GM21515 (cell line): Measurements from ENCODE around the gene ALG11.
A peak's percentile ranks its signal among the peaks of the same experiment; 100 is the strongest.

Source experiments
- ATAC-seq: cut with Tn5 transposase; IDR thresholded peaks from one replicate; pipeline ENCODE4 v1.9.1; 2021; ENCODE audit not compliant: unreplicated experiment

Gene ALG11

DNA sequence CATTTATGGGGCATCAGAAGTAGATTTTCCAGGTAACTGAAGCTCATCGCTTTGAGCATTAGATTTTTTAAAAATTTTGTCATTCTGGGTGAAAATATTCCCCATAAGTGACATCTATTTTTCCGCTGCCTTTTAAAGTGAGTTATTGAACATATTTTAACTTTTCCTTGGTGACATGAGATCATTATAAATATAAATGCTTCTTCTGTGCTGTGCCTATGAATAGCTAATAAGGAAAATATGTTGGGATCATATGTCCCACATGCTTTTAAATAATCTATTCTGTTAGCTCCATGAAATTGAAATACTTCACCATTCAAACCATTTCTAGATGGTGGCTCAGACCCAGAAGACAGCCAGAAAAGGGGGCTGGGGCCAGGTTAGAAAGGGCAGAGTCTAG is 15.0 kb upstream of the ALG11 start:
- no peak for ATAC-seq

GRCh38 chr13:51997641-51998330 is 14.4 kb upstream of the ALG11 start:
- no peak for ATAC-seq

DNA sequence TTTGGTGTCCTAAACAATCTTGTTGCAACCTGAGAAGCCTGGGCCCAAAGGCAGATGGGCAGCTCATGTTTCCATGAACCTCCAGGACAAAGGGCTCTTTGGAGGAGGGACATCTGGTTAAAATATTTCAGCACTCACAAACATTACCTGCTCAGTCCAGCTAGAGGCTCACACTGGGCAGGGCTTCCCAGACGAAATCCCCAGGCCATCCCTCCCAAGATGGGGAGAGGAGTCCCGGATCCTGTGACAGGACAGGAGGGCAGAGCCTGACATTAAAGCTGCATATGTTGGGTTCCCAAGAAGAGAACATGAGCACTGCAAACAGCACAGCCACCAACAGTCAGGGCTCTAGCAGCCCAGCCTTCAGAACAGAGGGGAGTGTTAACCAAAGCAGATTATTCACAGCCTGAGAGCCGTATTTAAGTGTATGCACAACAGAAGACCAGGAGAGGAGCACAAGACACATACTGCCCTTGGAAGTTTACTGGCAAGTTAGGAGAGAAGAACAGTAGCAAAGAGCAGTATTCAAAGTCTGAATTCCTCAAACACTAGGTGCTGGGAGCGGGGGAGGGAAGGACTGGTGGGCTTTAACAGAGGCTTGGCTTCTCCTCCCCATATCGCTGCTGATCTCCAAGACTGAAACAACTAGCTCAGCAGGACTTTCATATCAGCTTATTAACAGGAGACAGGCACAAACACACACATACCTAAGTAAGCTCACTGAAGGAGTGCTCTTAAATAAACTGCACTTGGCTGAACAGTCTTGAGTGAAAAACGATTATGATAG is 13.3 kb upstream of the ALG11 start:
- ATAC-seq = no peak

DNA sequence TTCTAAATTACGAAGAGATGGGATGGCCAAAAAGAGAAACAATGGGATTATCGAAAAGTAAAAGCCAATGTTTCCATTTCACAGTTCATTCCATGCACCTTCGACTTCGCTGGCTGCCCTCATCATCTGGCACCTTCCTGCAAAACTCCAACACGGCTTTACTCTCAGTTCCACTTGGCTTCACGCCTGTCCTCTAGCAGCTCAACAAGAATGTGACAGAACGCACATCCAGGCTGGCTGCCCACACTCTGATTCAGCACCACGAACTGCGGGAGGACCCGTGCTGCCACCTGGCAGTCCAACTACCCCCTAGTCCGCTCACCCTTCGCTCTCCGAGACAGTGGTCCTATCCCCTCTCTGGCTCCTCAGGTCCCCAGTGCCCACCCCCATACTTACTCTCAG is 12.7 kb upstream of the ALG11 start:
- no peak for ATAC-seq

DNA sequence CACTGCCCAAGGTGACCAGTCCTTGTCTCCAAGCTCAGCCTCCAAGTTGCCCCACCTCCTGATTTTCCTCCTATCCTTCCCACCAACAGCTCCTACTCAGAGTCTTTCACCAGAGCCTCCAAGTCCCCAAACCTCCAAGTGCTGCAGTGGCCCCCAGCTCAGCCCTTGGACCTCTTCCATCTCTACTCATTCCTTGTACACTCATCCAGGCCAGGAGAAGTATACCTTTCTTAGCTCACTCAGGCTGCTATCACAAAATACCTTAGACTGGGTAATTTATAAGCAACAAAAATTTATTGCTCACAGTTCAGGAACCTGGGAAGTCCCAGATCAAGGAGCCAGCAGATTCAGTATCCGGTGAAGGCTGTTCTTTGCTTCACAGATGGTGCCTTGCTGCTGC is 12.3 kb upstream of the ALG11 start:
- no peak for ATAC-seq

- ATAC-seq = peak; percentile 82
Measured at GRCh38 chr13:52001120-52001731, 11.0 kb upstream of the ALG11 start.

DNA sequence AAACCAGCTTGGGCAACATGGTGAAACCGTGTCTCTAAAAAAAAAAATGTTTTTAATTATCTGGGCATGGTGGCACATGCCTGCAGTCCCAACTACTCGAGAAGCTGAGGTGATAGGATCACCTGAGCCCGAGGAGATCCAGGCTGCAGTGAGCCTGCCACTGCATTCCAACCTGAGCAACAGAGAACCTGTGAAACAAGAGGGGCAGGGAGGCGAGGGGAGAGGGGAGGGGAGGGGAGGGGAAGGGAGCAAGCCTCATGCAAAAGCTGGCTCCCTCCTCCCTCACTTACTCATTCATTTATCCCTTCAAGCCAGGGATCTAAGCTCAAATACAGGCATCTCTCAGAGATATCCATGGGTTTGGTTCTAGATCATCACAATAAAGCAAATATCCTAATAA is 9.8 kb upstream of the ALG11 start:
- ATAC-seq = no peak

DNA sequence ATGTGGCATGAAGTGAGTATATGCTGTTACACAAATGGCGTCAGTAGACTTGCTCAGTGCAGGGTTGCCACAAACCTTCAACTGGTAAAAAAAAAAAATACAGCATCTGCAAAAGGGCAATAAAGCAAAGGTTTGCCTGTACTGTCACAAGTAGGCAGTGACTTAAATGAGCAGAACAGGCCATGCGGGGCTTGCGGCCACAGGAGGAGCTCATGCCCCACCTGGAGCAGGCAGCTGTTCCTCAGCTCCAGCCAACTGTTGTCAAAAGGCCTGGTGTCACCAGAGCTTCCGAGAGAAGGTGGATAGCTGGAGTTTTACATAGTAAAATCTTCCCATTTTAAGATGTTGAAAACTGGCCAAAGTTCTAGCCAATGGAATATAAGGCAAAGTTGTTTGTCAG is 8.7 kb upstream of the ALG11 start:
- ATAC-seq = no peak

DNA sequence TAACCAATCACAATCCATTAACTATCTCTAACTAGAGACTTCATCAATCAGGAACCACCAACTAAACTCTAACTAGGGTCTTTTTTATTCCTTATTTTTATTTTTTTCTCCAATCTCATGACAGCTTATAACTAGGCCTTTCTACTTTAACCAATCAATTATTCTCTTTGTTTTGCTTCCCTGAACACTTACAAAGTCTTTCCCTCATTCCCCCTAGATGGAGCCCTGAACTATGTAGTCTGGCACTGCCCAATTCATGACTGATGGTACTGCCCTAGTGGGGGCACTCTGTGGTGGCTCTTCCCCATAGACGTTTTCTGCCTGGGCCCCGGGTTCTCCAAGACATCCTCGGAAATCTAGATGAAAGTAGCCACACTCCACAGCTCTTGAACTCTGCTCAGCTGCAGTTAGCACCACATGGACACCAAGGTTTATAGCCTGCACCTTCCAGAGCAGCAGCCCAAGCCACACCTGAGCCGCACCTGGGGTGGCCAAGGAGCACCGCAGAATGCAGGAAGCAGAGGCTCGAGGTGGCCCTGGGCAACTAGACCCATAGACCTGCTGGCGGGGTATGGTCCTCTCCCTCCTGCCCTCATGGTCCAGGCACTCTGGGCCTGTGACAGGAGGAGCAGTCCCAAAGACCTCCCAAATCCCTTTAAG is 7.6 kb upstream of the ALG11 start:
- no peak for ATAC-seq

DNA sequence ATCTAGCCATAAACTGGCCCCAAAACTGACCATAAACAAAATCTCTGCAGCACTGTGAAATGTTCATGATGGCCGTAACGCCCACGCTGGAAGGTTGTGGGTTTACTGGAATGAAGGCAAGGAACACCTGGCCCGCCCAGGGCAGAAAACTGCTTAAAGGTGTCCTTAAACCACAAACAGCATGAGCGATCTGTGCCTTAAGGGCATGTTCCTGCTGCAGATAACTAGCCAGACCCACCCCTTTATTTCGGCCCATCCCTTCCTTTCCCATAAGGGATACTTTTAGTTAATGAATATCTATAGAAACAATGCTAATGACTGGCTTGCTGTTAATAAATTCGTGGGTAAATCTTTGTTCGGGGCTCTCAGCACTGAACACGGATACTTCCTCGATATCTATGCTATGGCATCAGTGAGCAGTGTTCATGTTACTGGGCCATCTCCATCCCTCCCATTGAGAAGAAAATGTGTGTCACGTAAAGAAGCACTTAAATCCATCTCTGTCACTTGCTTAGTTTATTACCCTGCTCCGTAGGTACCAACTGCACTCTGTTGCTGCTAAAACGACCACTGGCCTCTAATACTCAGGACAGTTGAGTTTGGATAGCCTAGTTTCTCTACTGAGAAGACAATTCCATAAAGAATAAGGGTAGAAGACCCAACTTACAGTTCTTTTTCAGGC is 6.2 kb upstream of the ALG11 start:
- no peak for ATAC-seq

DNA sequence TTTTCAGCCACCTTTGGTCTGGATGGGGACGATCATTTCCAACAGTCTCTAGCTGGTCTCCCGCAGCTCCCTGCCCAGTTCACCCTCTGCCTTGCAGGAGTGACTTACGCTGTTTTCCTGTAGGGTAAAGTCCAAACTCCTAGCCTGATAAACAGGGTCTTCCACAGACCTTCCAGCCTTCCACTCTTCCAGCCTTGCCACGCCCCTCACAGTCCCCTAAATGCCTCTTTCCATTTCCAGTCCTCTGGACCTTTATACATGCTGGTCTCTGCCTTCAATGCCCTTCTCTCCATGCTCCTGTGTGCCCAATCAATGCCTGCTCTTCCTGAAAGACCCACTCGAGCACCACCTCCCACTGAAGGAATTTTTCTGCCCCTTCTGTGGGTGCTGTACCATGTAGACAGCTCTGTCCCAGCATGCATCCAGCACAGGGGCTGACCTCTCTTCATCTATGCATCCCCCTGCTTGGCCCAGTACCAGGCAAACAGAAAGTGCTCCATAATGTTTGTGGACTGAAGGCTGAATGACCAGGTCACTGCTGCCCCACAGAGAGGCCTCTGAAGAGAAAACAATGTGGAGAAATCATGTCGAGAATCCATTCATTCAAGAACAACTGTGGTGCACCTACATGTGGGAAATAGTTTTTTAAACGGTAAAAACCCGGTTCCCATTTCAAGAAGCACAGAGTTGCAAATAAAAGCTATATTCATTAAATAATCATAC is 5.5 kb upstream of the ALG11 start:
- no peak for ATAC-seq

DNA sequence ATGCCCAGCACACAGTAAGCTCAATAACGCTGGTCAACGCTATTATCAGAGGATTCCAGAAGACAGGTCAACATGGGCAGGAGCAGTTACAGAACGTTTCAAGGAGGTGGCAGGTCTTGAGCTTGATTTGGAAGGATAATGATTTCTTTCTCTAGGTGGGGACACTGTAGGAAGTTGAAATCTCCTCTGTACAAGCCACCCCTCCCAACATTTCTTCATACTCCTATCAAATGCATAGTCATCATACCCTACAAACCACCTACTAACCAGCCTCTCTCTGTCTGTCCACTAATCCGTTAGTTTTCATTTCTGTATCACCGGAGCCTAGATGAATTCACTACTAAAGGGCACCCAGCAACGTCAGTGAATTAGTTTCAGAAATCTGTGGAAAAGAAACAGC is 2.3 kb upstream of the ALG11 start:
- no peak for ATAC-seq

DNA sequence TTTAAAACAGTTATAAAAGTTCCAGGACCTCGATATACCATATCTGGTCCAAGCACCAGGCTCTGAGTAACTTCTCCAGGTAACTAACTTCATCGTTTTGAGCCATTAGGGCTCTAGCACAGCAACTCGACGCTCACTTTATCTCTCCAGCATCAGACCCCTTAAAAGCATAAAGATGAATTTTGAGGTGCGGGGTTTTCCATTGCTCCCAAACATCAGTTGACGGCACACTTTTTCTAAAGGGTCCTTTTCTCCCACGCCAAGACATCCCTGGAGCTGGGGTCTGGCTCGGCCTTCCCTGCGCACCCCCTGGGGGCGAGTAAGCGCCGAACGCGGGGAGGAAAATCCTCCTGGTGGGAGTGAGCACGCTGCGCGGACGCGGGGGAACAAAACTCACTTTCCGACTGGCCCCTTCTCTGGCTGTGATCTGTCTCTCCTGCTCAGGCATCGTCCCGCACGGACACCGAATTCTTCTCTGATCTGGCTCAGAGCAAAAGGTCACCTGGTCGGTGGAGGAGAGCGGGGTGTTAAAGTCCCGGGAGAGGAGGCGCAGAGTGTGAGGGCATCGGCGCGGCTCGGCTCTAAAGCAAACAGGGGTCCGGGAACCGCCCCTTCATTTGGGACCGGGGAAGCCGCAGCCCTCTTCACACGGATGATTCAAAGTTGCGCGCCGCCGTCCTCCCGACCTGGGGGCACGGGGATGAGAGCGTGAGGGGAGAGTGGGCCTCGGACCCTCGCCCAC is 1.1 kb upstream of the ALG11 start, which contains the start of gene ATP7B:
Gene ATP7B, minus strand, starts transcription at position 561 of the 742 bp plus-strand sequence. Its CDS starts 113 bp downstream, at position 448.
- peak; percentile 1 for ATAC-seq

GRCh38 chr13:52012512-52012836 is 276 bp downstream of the ALG11 start:
- ATAC-seq = no peak

GRCh38 chr13:52016296-52016695 is 4.1 kb downstream of the ALG11 start:
- ATAC-seq = no peak

DNA sequence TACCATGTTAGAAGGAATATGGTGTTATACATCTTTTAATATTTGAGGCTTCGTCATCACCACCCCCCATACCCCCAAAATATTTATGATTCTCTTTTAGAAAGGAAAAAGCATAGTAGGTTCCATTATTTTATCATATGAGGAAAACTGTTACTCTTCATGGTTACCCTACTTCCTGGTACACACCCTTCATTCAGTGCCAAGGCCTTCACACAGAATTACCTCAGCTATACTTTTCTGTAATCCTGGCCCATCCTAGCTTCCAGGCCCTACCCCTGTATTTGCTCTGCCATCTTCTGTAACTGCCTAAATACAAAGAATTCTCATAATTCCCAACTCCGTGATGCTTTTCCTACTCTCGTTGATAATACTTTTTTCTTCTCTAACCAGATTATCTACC is 8.0 kb downstream of the ALG11 start:
- ATAC-seq = no peak

DNA sequence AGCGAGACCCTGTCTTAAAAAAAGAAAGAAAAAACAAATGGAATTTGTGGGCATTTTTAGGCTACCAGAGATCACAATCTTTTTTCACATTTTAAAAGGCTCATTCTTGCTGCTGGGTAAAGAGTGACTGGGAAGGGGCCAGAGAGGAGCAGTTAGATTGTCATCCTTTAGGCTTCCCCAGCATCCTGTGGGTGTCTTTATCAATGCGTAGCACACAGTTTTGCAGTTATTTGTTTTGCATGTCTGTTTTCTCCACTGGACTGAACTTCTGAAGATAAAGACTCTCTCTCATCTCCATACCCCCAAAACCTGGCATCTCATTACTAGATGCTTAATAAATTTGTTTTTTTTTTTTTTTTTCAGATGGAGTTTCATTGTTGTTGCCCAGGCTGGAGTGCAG is 10.2 kb downstream of the ALG11 start:
- ATAC-seq = no peak

- ATAC-seq = no peak
Measured at GRCh38 chr13:52024481-52024880, 12.3 kb downstream of the ALG11 start, which contains the start of gene UTP14C. TSS of gene UTP14C (plus strand) at chr13:52024691. CDS start at chr13:52028805, 4,114 bp downstream.

DNA sequence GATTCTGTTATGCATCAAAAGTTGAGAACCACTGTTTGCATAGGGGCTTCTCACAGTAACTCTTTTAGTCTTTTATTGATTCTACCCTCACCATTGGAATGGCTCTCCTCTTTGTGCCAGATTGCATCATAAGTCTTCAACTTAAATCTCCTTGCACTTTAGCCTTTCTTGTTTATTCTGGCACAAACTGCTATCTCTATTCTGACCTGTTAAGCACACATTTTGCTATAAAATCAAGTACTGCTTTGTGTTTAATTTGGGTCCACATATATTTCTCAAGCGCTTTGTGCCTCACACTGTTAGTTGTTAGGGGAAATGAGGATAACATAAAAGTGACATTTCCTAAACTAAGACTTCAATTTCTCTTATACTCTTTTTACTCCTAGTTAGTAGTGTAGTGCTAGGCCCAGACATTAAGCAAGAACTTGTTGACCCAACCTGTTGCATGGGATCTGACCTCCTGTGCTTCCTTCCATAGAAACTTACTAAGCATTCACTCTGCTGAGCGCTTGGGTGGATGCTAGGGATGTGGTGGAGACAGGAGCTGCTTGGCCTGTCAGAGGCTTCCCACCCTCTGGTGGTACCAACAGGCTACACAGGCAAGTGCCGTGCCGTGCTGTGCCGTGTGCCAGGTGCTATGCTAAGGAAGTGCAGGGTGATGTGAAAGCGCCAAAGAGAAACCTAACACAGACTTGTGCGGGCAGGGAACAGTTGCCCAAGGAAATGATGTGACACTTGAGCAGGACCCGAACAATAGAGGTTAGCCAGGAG is 13.5 kb downstream of the ALG11 start:
- ATAC-seq = no peak
